Natural killer cell treated with Interleukin-12 subunit alpha and Interleukin-12 subunit beta and Interleukin-15 and Interleukin-18, amount 100 ng/mL, for 72 hours (primary cell): ENCODE data around the gene AGAP1. TPM values are rescaled to one million over a fixed set of nuclear protein-coding genes. Genes with fewer than 3 reads are reported as not detected.
A peak's percentile ranks its signal among the peaks of the same experiment; 100 is the strongest.

Experiments used
- ATAC-seq, 2 donors: fragments of 150-1000 bp; cut with Tn5 transposase in 1 of 2; sonication (Bioruptor Pico), chemical (Tn5 transposase) in 1 of 2; 2 replicates each; pipeline ENCODE4 v1.10.0; 2021
- DNase-seq: peaks from one replicate; pipeline ENCODE4 v3.0.0; 2022; ENCODE audit warnings: low spot score
- H3K27ac Mint-ChIP-seq, 2 donors: 1 replicate in 1 of 2; 2 replicates in 1 of 2; pipeline ENCODE4 v1.8.0; 2022; ENCODE audit warnings: mixed read lengths in 2 of 2, mild to moderate bottlenecking in 1 of 2, moderate library complexity in 1 of 2
- H3K27me3 Mint-ChIP-seq, 2 donors: 1 replicate in 1 of 2; 2 replicates in 1 of 2; pipeline ENCODE4 v1.8.0; 2022; ENCODE audit warnings: mixed read lengths in 2 of 2
- H3K36me3 Mint-ChIP-seq: one replicate; pipeline ENCODE4 v1.8.0; 2022; ENCODE audit warnings: mixed read lengths
- H3K4me1 Mint-ChIP-seq, 2 donors: 1 replicate in 1 of 2; 2 replicates in 1 of 2; pipeline ENCODE4 v1.8.0; 2022; ENCODE audit warnings: low read depth in 2 of 2, mixed read lengths in 2 of 2, mild to moderate bottlenecking in 1 of 2
- H3K4me3 Mint-ChIP-seq: one replicate; pipeline ENCODE4 v1.8.0; 2022; ENCODE audit warnings: mixed read lengths
- H3K9me3 Mint-ChIP-seq: 2 replicates; pipeline ENCODE4 v1.8.0; 2022; ENCODE audit warnings: mixed read lengths
- total RNA-seq, 2 donors: library from RNA; stranded (reverse); gene quantifications; one replicate each; pipeline ENCODE4 v1.2.3, GENCODE V29; 2022

Gene AGAP1
- total RNA-seq, 2 donors from 2014 or later, result 5.2 to 7.4 TPM

DNA sequence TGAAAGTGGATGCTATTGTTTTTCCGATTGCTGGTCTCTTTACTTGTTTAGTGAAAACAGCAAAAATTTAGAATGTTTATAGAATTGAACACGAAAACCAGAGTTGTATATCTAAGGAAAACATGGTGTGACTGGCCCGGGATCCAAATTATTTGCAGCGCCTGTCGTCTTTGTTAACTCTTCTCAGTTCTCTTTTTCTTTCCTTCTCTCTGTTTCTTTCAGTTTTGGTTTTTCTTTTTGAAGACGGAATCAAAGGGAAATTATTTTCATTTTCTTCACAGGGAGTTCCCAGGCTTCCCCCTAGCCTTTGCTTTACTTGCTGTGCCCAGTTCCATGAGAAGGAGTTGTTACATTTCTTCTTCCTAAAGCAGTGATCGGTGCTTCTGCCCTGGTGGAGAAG, 76.0 kb downstream of the AGAP1 start:
- Mint-ChIP-seq H3K4me3 (no peak overlapping the region), H3K27ac (no peak overlapping the region)

DNA sequence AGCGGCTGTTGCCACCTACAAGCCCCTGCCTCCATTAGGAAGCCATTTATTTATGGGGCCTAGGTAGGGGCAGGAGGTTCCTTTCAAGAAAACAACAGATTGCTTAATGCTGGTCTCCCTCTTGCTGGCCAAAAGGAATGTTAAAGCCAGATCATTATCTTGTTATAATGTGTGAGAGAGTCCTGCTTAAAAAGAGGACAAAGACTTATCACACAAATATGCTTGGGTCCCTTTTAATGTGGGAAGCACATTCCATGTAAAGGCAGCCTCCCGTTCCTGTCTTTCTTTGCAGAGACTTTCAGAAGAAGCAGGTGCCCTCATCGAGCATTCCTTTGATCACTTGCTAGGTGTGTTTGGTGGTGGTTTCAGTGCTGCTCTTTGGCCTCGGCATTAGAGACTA, 76.4 kb downstream of the AGAP1 start:
- Mint-ChIP-seq H3K4me3 (no peak overlapping the region), H3K27me3 (peaks cover 9 to 11% of the 10 kb centered on the region in 2 donors), H3K27ac (no peak overlapping the region), H3K9me3 (no peaks in the 10 kb centered on the region), H3K36me3 (no peaks in the 10 kb centered on the region), H3K4me1 (peaks cover 0 to 3% of the 10 kb centered on the region in 2 donors)
- DNase-seq, result no peak
- no peak for ATAC-seq

More for the DNA sequence above, 76.0 kb downstream of the AGAP1 start:
- Mint-ChIP-seq H3K27me3 (peaks cover 9 to 11% of the 10 kb centered on the region in 2 donors), H3K9me3 (no peaks in the 10 kb centered on the region), H3K4me1 (peaks cover 0 to 3% of the 10 kb centered on the region in 2 donors), H3K36me3 (no peaks in the 10 kb centered on the region)
- ATAC-seq, result no peak
- DNase-seq, result no peak

DNA sequence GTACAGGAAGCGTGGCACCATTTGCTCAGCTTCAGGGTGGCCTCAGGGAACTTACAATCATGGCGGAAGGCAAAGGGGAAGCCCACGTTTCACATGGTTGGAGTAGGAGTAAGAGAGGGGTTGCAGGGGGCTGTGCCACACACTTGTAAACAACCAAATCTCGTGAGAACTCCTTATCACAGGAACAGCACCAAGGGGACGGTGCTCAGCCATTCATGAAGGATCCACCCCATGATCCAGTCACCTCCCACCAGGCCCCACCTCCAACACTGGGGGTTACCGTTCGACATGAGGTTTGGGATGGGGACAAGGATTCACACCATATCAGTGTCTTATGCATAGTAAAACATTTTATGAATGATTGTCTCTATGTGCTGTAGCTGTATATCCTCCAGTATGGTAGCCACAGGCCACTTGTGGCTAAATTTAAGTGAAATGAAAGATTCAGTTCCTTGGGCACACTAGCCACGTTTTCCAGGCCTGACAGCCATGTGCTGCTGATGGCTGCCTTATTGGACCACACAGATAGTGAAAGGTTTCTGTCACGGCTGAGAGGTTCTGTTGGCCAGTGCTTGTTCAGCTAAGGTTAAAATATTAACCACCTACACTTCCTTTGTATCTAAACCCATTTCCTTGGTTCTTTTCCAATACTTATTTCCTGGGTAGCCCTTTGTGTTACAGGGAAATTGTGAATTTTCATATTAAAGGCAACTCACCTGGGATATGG, 77.3 kb downstream of the AGAP1 start:
- Mint-ChIP-seq H3K4me1 (peaks cover 0 to 3% of the 10 kb centered on the region in 2 donors), H3K9me3 (no peaks in the 10 kb centered on the region), H3K27me3 (peaks cover 9 to 11% of the 10 kb centered on the region in 2 donors), H3K27ac (no peak overlapping the region), H3K36me3 (no peaks in the 10 kb centered on the region), H3K4me3 (no peak overlapping the region)
- ATAC-seq (no peak), DNase-seq (no peak)

DNA sequence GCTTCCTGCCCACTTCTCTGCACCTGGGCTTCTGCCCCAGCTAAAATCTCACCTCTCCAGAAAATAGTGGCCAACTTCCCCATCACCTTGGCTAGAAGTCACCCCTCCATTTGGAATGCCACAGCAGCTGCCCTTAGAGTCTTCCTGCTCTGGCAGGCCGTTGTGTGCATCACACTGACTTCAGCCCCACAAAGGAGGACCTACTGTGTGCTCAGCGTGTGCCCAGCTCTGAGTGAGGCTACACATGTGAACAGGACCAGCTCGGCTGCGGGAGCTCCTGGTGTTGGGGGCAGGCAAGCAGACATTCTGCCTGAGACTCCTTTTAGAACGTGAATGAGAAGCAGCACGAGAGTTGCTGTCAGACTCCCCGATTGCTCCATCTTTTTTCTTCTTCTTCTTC, 78.7 kb downstream of the AGAP1 start:
- Mint-ChIP-seq H3K27ac (no peak overlapping the region), H3K27me3 (peaks cover 5 to 19% of the 10 kb centered on the region in 2 donors)
- ATAC-seq, result no peak

DNA sequence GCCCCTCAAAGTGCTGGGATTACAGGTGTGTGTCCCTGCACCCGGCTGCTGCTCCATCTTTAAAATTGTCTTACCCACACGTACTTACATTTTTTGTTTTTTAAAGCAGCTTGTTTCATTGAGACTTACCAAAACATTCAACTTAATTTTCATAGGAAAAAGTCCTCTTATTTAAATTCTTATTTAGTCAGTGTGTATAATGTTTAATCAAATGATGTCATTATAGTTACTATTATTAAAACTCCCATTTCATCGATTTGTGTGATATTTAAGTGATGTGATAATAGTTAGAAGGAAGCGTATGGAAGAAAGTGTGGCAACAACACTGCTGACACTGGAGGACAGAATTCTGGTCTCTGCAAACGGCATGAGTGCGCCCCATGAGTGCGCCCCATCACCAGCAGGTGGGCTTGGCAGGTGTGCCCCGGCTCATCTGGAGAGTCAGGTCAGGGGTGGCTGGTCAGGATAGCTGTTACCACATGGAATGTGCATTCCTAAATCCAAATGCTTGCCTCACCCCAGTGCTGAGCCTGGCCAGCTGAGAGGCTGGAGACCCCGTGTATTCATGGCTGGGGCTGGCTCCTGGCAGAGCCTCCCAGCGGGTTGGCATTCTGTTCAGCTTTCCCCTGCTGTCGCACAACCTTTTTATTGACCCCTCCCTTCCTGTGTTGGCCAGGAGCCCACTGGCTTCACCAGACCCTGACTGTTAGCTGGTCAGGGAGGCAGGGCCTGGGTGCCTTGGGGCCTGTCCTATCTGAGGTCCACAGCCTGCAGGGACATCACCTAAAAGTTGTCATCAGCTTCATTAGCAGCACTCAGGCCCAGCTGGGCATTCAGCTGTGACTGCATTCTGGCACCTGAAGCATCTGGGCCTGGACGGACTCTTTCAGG, 79.7 kb downstream of the AGAP1 start:
- H3K27me3 Mint-ChIP-seq, result peaks cover 5 to 20% of the 10 kb centered on the region in 2 donors
- no peak overlapping the region for H3K4me3 Mint-ChIP-seq
- no peak overlapping the region for H3K27ac Mint-ChIP-seq
- no peaks in the 10 kb centered on the region for H3K36me3 Mint-ChIP-seq
- no peak for ATAC-seq
- no peak for DNase-seq
- H3K4me1 Mint-ChIP-seq, result no peaks in the 10 kb centered on the region
- H3K9me3 Mint-ChIP-seq, result no peaks in the 10 kb centered on the region

More for the DNA sequence above, 78.7 kb downstream of the AGAP1 start:
- no peak overlapping the region for H3K4me3 Mint-ChIP-seq
- DNase-seq, result no peak
- H3K36me3 Mint-ChIP-seq, result no peaks in the 10 kb centered on the region
- H3K4me1 Mint-ChIP-seq, result no peaks in the 10 kb centered on the region
- H3K9me3 Mint-ChIP-seq, result no peaks in the 10 kb centered on the region

DNA sequence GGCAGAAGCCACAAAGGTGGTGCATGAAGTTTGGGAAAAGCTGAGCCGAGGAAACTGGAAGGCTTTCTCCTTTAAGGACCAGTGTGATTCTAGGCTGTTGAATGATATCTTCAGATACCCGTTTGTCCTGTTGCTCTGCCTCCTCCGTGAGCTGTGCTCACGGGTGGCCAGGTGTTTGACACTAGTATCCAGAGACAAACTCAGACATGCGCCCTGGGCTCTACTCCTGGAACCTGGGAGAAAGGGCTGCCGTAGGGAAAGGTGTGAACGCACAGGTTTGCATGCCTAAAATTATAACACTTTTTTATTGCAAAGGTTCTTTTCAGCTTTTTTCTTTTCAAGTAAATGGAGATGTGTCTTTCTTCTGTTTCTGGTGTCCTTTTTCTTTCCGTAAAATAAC, 81.6 kb downstream of the AGAP1 start:
- H3K36me3 Mint-ChIP-seq, result no peaks in the 10 kb centered on the region
- DNase-seq (no peak), ATAC-seq (no peak)
- H3K4me1 Mint-ChIP-seq, result no peaks in the 10 kb centered on the region
- H3K9me3 Mint-ChIP-seq, result no peaks in the 10 kb centered on the region
- no peak overlapping the region for H3K27ac Mint-ChIP-seq
- peaks cover 3 to 23% of the 10 kb centered on the region in 2 donors for H3K27me3 Mint-ChIP-seq
- H3K4me3 Mint-ChIP-seq, result no peak overlapping the region

DNA sequence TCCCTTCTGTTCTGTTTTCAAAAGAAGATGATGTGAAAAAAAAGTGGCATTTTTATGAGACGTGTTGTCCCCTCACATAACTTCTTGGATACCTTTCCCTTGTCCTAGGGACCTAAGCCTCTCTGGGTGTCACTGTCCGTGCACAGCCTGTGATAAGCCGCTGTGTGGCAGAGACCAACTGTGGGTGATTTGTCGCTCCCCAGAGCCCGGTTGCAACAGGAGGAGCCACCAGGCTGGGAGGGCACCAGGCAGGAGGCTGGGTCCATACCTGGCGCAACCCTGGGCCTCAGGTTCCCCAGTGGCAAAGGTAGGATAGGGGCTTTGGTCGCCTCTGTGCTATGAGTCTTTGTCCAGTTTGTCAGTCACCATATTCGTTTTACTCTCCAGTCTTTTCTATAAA, 82.1 kb downstream of the AGAP1 start:
- DNase-seq (no peak), ATAC-seq (no peak)
- H3K27me3 Mint-ChIP-seq, result peaks cover 7 to 28% of the 10 kb centered on the region in 2 donors
- H3K4me3 Mint-ChIP-seq, result no peak overlapping the region
- no peaks in the 10 kb centered on the region for H3K9me3 Mint-ChIP-seq
- H3K36me3 Mint-ChIP-seq, result no peaks in the 10 kb centered on the region
- H3K4me1 Mint-ChIP-seq, result no peaks in the 10 kb centered on the region
- H3K27ac Mint-ChIP-seq, result no peak overlapping the region

DNA sequence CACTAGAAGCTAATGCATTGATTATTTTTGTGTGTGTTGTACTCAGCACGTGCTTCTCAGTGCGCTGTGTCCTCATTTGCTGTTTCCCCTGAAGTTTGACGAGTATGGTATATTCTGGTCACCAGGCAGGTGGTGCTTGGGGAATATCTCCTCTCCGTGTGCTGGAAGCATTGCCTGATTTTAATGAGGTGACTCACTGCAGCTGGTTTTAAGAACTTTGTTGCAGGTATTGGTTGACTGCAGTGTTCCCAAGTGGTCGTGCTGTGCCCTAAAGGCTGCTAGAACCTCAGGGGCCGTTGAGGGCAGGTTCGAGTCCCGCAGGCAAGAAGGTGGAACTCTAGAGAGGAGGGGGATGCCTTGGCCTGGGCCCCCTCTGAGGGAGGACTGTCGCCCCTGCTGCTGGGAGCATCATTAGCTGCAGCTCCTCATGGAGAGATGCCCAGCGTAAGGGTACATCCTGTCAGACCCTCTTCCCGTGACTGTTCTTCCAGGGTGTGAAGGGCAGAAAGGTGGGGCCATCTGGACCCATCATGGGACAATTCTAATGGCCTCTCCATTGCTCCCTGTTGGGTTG, 82.6 kb downstream of the AGAP1 start:
- Mint-ChIP-seq H3K27me3 (peaks cover 7 to 28% of the 10 kb centered on the region in 2 donors), H3K4me3 (no peak overlapping the region), H3K27ac (no peak overlapping the region), H3K9me3 (no peaks in the 10 kb centered on the region), H3K36me3 (no peaks in the 10 kb centered on the region), H3K4me1 (no peaks in the 10 kb centered on the region)
- ATAC-seq (peak in 1 of 2 donors; percentile 39), DNase-seq (no peak)

DNA sequence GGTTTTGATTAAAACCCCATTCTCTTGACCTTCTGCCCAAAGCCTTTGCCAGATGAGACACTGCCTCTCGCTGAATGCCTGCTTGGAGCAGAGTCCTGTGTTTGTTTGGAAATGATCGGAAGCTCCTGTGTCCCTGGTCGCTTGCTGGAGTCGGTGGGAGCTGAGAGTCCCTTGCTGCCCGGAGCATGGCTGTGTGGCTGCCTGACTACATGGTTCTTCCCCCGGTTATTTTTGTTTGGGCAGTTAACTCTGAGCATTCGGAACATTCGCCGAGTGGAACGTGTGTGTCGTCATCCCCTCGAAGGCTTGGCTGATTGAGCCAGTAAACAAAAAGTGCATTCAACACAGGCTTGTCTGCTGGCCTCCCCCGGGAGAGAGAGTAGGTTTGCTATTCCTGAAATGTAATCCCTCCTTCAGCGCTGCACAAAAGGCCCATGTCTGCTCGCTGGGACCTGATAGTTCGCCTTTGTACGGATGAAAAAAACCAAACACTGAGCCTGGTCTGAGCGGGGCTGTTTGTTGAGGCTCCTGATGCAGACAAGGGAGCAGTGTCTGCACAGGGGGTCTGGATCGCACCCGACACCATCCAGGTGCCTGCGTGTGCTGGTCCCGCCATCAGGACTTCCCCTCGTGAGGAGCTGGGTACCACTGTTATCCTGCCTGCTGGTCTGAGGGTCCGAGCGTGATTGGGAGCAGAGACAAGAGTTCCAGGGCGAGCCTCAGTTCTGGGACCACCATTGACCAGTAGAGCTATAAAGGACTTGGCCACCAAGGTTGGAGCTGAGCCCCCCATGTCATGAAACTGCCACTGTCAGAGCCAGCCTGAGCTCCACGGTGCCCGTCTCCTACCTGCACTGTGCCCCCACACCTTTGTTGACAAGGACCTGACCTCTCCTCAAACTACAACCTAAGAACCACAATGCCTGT, 83.8 kb downstream of the AGAP1 start:
- Mint-ChIP-seq H3K27me3 (peaks cover 7 to 23% of the 10 kb centered on the region in 2 donors), H3K36me3 (no peaks in the 10 kb centered on the region), H3K9me3 (no peaks in the 10 kb centered on the region), H3K4me3 (no peak overlapping the region), H3K27ac (no peak overlapping the region), H3K4me1 (no peaks in the 10 kb centered on the region)
- DNase-seq (no peak), ATAC-seq (peak in 1 of 2 donors; percentile 41)

DNA sequence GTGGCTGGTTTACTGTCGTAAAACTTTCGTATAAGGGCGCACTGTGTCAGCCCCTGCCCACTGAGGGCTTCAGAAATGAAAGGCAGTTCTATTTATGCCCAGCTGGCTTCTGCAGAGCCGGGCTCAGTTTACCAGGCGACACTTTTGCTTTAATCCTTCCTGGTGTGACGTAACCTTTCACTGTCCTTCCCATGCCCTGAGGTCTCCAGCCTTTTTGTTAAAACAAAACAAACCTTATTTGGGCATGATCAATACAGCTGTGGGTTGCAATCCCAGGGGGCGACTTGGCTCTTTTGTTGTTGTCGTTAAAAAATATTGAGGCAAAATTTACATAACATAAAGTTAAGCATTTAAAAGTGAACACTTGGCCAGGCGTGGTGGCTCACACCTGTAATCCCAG, 85.3 kb downstream of the AGAP1 start:
- H3K9me3 Mint-ChIP-seq, result no peaks in the 10 kb centered on the region
- no peaks in the 10 kb centered on the region for H3K4me1 Mint-ChIP-seq
- DNase-seq (no peak), ATAC-seq (no peak)
- no peak overlapping the region for H3K4me3 Mint-ChIP-seq
- peaks cover 7 to 17% of the 10 kb centered on the region in 2 donors for H3K27me3 Mint-ChIP-seq
- no peaks in the 10 kb centered on the region for H3K36me3 Mint-ChIP-seq
- H3K27ac Mint-ChIP-seq, result no peak overlapping the region

DNA sequence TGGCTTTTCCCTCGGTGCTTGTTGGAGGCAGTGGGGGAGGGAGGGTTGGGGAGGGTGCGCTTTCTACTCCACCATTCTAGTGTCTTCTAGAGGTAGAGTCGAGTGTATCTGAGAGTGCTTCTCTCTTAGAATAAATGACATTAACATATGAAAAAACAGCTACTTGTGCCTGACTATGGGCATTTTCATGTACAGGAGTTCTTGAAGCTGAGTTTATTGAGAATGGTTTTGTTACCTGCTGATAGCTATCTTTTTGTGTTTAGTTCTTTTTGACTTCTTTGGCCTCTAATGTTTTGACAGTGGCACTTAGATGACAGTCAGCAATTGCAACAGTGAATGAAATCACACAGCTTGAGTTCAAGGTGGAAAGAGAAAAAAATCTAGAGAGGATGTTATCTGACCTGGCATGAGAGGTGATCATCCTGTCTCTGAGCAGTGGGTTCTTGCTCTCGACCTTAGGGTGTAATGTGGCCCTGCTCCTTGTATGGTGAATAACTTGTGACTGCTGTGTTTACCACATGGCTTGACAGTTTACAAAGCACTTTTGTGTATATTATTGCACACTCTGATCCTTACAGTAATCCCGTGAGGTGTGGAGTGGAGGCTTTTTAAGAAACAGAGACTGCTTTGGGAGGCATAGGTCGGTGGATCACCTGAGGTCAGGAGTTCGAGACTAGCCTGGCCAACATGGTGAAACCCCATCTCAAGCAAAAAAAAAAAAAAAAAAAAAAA, 86.7 kb downstream of the AGAP1 start:
- Mint-ChIP-seq H3K36me3 (no peaks in the 10 kb centered on the region), H3K4me3 (no peak overlapping the region), H3K27me3 (peaks cover 7 to 18% of the 10 kb centered on the region in 2 donors), H3K4me1 (no peaks in the 10 kb centered on the region), H3K27ac (no peak overlapping the region), H3K9me3 (no peaks in the 10 kb centered on the region)
- DNase-seq, result no peak
- ATAC-seq, result no peak

DNA sequence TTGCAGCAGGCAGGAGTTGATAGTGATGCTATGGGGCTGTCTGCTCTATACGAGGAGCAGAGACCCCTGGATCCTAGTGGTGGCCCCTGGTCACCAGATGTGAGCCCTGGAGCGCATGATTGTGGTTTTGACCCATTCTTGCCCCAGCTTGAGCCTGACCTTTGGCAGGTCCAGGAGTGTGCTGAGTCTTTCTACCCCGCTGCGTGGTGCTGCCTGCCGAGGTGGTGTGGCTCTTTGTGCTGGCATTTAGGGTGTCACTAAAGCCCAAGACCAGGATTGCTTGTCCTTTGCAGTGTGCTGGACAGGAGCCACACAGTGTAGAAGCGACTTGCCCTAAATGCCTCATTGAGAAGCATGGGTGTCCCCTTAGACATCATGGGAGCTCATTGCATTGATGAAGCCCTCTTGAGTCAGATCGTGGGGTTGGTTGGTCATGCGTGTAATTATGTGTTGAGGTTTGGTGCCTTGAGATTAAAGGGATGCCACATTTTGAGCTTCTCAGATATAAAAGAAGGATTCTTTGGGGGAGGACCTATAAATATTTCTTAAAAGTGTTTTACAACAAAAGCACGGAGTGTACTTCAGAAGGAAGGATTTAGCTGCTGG, 88.3 kb downstream of the AGAP1 start:
- Mint-ChIP-seq H3K4me1 (no peaks in the 10 kb centered on the region), H3K4me3 (no peak overlapping the region), H3K27me3 (peaks cover 4 to 19% of the 10 kb centered on the region in 2 donors), H3K27ac (no peak overlapping the region), H3K9me3 (no peaks in the 10 kb centered on the region), H3K36me3 (no peaks in the 10 kb centered on the region)
- ATAC-seq (peak in 1 of 2 donors; percentile 33), DNase-seq (no peak)
